Measurements from ENCODE around the gene TOMM20L.

Gene TOMM20L

DNA sequence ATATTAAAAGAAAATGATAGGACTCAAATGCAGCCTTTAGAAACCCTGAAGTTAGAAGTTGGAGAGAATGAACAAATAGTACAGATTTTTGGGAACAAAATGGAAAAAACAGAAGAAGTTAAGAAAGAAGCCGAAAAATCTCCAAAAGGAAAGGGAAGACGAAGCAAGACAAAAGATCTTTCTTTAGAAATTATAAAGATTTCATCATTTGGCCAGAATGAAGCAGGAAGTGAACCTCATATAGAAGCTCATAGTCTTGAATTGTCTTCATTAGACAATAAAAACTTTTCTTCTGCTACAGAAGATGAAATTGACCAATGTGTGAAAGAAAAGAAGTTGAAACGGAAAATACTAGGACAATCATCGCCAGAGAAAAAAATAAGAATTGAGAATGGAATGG is 31.4 kb upstream of the TOMM20L start:
- 91% methylated on average over 3 of the region's 4 CpGs for WGBS (ENCODE audit: insufficient coverage)
- ChIA-PET POLR2A (no interaction called here), CTCF (interaction anchor here (0.8 to 2.6 kb wide), 4 partner anchors 8 to 256 kb away, joined by 3 to 8 read pairs (median 3); no protein-coding TSS in a partner anchor)
- no peak overlapping the region for H3K27ac ChIP-seq (ENCODE audit: insufficient read depth in 1 of 2, low read depth in 1 of 2, low read length in 2 of 2, poor library complexity in 1 of 2, severe bottlenecking in 2 of 2)
- H3K9me3 ChIP-seq (ENCODE audit: control extremely low read depth in 1 of 5, control insufficient read depth in 4 of 5, insufficient read depth in 2 of 5, low read depth in 1 of 5, low read length in 4 of 5) = no peaks in the 10 kb centered on the region
- peaks cover 27 to 74% (median 44%) of the 10 kb centered on the region in 4 experiments for H3K36me3 ChIP-seq (ENCODE audit: control insufficient read depth in 4 of 4, insufficient read depth in 4 of 4, low read length in 3 of 4)
- DNase-seq = no peak
- no peaks in the 10 kb centered on the region for H3K4me1 ChIP-seq (ENCODE audit: control extremely low read depth in 1 of 4, control insufficient read depth in 4 of 4, insufficient read depth in 4 of 4, low read length in 3 of 4)
- no peak overlapping the region for H3K4me3 ChIP-seq (ENCODE audit: control insufficient read depth in 1 of 7, extremely low read depth in 1 of 7, insufficient read depth in 4 of 7, low read depth in 2 of 7, low read length in 6 of 7)
- no peaks in the 10 kb centered on the region for H3K27me3 ChIP-seq (replicated peaks in 2 of 5; ENCODE audit: control insufficient read depth in 4 of 5, insufficient read depth in 5 of 5, low read length in 4 of 5)

DNA sequence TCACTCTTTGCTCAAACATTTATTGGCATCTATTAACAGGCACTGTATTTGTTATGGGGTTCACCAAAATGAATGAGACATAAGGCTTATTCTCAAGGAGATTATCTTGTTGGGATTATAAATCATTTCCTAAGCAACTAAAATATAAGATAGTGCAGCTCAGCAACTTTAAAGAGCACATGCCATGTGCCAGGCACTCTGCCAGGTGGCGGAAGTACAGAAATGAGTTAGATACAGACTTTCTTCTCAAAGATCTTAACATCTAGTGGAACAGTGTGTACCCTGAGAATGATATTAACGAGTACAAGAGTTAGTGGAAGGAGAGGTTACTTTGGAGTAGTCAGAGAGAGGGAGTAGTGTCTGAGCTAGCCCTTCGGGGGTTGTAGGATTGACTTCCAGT is 28.4 kb upstream of the TOMM20L start:
- Histone ChIP-seq H3K9me3 (ENCODE audit: control extremely low read depth in 1 of 5, control insufficient read depth in 4 of 5, insufficient read depth in 2 of 5, low read depth in 1 of 5, low read length in 4 of 5) (no peaks in the 10 kb centered on the region), H3K27me3 (replicated peaks in 2 of 5; ENCODE audit: control insufficient read depth in 4 of 5, insufficient read depth in 5 of 5, low read length in 4 of 5) (no peaks in the 10 kb centered on the region), H3K4me1 (ENCODE audit: control extremely low read depth in 1 of 4, control insufficient read depth in 4 of 4, insufficient read depth in 4 of 4, low read length in 3 of 4) (no peaks in the 10 kb centered on the region), H3K27ac (ENCODE audit: insufficient read depth in 1 of 2, low read depth in 1 of 2, low read length in 2 of 2, poor library complexity in 1 of 2, severe bottlenecking in 2 of 2) (no peak overlapping the region), H3K36me3 (ENCODE audit: control insufficient read depth in 4 of 4, insufficient read depth in 4 of 4, low read length in 3 of 4) (peaks cover 29 to 70% (median 43%) of the 10 kb centered on the region in 4 experiments), H3K4me3 (ENCODE audit: control insufficient read depth in 1 of 7, extremely low read depth in 1 of 7, insufficient read depth in 4 of 7, low read depth in 2 of 7, low read length in 6 of 7) (no peak overlapping the region)
- DNase-seq = no peak
- POLR2A ChIA-PET = no interaction called here
- CTCF ChIA-PET = no interaction called here
- 100% methylated on average over 1 of the region's 3 CpGs for WGBS (ENCODE audit: insufficient coverage)

DNA sequence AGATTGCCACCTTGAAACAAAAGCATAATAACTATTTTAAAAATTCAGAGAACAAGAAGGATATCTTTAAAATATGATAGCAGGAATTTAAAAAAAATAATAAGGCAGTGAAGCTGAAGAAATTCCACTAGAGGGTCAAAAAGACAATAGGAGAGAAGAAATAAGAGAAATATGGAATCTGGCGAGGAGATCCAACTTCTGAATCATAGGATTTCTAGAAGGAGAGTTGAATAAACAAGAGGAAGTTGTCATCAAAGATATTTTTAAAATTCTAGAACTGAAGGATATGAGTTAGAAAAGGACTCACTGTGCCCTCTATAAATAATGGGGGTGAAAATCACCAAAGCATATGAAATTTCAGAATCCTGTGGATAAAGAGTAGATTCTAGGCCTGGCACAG is 26.8 kb upstream of the TOMM20L start:
- DNase-seq = no peak
- H3K27ac ChIP-seq (ENCODE audit: insufficient read depth in 1 of 2, low read depth in 1 of 2, low read length in 2 of 2, poor library complexity in 1 of 2, severe bottlenecking in 2 of 2) = no peak overlapping the region
- 100% methylated on average over 1 of the region's 1 CpG for WGBS (ENCODE audit: insufficient coverage)
- ChIA-PET POLR2A (no interaction called here), CTCF (interaction anchor here (3.1 kb wide), 1 partner anchor 11 kb away, joined by 7 read pairs; no protein-coding TSS in a partner anchor)
- H3K4me1 ChIP-seq (ENCODE audit: control extremely low read depth in 1 of 4, control insufficient read depth in 4 of 4, insufficient read depth in 4 of 4, low read length in 3 of 4) = no peaks in the 10 kb centered on the region
- H3K36me3 ChIP-seq (ENCODE audit: control insufficient read depth in 4 of 4, insufficient read depth in 4 of 4, low read length in 3 of 4) = peaks cover 31 to 71% (median 47%) of the 10 kb centered on the region in 4 experiments
- H3K4me3 ChIP-seq (ENCODE audit: control insufficient read depth in 1 of 7, extremely low read depth in 1 of 7, insufficient read depth in 4 of 7, low read depth in 2 of 7, low read length in 6 of 7) = no peak overlapping the region
- H3K9me3 ChIP-seq (ENCODE audit: control extremely low read depth in 1 of 5, control insufficient read depth in 4 of 5, insufficient read depth in 2 of 5, low read depth in 1 of 5, low read length in 4 of 5) = no peaks in the 10 kb centered on the region
- H3K27me3 ChIP-seq (replicated peaks in 2 of 5; ENCODE audit: control insufficient read depth in 4 of 5, insufficient read depth in 5 of 5, low read length in 4 of 5) = no peaks in the 10 kb centered on the region

DNA sequence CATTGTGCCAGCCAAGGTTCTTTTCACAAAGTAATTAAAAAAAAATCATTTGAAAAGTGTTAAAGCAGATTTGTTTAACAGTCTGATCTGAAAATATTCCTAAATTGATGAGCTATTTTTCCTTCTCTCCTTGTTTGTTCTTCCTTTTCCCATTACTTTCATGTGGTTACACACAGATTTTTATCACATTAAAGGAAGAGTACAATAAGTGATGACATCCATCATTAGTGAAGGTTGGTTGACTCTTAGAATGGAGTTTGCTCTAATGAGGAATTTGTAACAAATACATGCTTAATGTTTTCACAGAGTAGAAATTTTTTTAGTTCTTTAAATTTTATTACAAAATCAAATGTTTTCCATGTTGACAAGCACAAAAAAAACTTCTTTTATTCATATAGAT is 18.9 kb upstream of the TOMM20L start:
- no peak overlapping the region for H3K27ac ChIP-seq (ENCODE audit: insufficient read depth in 1 of 2, low read depth in 1 of 2, low read length in 2 of 2, poor library complexity in 1 of 2, severe bottlenecking in 2 of 2)
- no peaks in the 10 kb centered on the region for H3K27me3 ChIP-seq (replicated peaks in 2 of 5; ENCODE audit: control insufficient read depth in 4 of 5, insufficient read depth in 5 of 5, low read length in 4 of 5)
- H3K4me1 ChIP-seq (ENCODE audit: control extremely low read depth in 1 of 4, control insufficient read depth in 4 of 4, insufficient read depth in 4 of 4, low read length in 3 of 4) = no peaks in the 10 kb centered on the region
- no peak for DNase-seq
- no peaks in the 10 kb centered on the region for H3K9me3 ChIP-seq (ENCODE audit: control extremely low read depth in 1 of 5, control insufficient read depth in 4 of 5, insufficient read depth in 2 of 5, low read depth in 1 of 5, low read length in 4 of 5)
- H3K4me3 ChIP-seq (ENCODE audit: control insufficient read depth in 1 of 7, extremely low read depth in 1 of 7, insufficient read depth in 4 of 7, low read depth in 2 of 7, low read length in 6 of 7) = no peak overlapping the region
- POLR2A ChIA-PET = no interaction called here
- CTCF ChIA-PET = interaction anchor here (1.0 kb wide), 1 partner anchor 17 kb away, joined by 3 read pairs; no protein-coding TSS in a partner anchor
- peaks cover 10 to 38% (median 15%) of the 10 kb centered on the region in 4 experiments for H3K36me3 ChIP-seq (ENCODE audit: control insufficient read depth in 4 of 4, insufficient read depth in 4 of 4, low read length in 3 of 4)

DNA sequence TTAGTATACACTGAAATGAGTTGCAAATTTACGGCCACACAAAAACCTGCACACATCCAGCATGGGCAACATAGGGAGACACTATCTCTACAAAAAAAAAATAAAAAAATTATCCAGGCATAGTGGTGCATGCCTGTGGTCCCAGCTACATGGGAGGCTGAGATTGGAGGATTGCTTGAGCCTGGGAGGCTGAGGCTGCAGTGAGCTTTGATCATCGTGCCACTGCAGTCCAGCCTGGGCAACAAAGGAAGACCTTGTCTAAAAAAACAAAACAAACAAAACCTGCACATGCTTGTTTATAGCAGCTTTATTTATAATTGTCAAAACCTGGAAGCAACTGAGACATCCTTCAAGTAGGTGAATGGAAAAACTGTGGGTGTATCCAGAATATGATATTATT is 4.9 kb upstream of the TOMM20L start:
- 100% methylated on average over 1 of the region's 2 CpGs for WGBS (ENCODE audit: insufficient coverage)
- H3K9me3 ChIP-seq (ENCODE audit: control extremely low read depth in 1 of 5, control insufficient read depth in 4 of 5, insufficient read depth in 2 of 5, low read depth in 1 of 5, low read length in 4 of 5) = no peaks in the 10 kb centered on the region
- peaks cover 0 to 6% (median 4%) of the 10 kb centered on the region in 4 experiments for H3K4me1 ChIP-seq (ENCODE audit: control extremely low read depth in 1 of 4, control insufficient read depth in 4 of 4, insufficient read depth in 4 of 4, low read length in 3 of 4)
- H3K27ac ChIP-seq (ENCODE audit: insufficient read depth in 1 of 2, low read depth in 1 of 2, low read length in 2 of 2, poor library complexity in 1 of 2, severe bottlenecking in 2 of 2) = no peak overlapping the region
- DNase-seq = no peak
- H3K4me3 ChIP-seq (ENCODE audit: control insufficient read depth in 1 of 7, extremely low read depth in 1 of 7, insufficient read depth in 4 of 7, low read depth in 2 of 7, low read length in 6 of 7) = no peak overlapping the region
- H3K27me3 ChIP-seq (replicated peaks in 2 of 5; ENCODE audit: control insufficient read depth in 4 of 5, insufficient read depth in 5 of 5, low read length in 4 of 5) = no peaks in the 10 kb centered on the region
- peaks cover 0 to 3% (median 0%) of the 10 kb centered on the region in 4 experiments for H3K36me3 ChIP-seq (ENCODE audit: control insufficient read depth in 4 of 4, insufficient read depth in 4 of 4, low read length in 3 of 4)
- POLR2A ChIA-PET = no interaction called here
- CTCF ChIA-PET = interaction anchor here (0.6 to 1.1 kb wide), 3 partner anchors 11 to 44 kb away, joined by 3 to 4 read pairs (median 3); no protein-coding TSS in a partner anchor

DNA sequence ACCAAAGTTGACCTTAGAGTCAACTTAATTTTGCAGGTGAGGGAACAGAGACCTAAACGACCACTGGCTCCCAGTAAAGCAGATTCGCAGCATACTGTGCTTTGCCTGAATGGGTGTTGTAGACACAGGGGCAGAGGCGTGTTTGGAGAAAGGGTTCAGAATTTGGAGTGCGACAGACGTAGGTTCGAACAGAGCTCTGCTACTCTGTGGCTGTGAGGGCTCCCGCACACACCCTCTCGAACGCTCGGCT is 243 bp upstream of the TOMM20L start:
- POLR2A ChIA-PET = no interaction called here
- Histone ChIP-seq H3K4me3 (ENCODE audit: control insufficient read depth in 1 of 7, extremely low read depth in 1 of 7, insufficient read depth in 4 of 7, low read depth in 2 of 7, low read length in 6 of 7) (peak overlapping the region; percentile 41 to 85 (median 67)), H3K27ac (ENCODE audit: insufficient read depth in 1 of 2, low read depth in 1 of 2, low read length in 2 of 2, poor library complexity in 1 of 2, severe bottlenecking in 2 of 2) (no peak overlapping the region), H3K9me3 (ENCODE audit: control extremely low read depth in 1 of 5, control insufficient read depth in 4 of 5, insufficient read depth in 2 of 5, low read depth in 1 of 5, low read length in 4 of 5) (no peaks in the 10 kb centered on the region), H3K36me3 (ENCODE audit: control insufficient read depth in 4 of 4, insufficient read depth in 4 of 4, low read length in 3 of 4) (no peaks in the 10 kb centered on the region), H3K27me3 (replicated peaks in 2 of 5; ENCODE audit: control insufficient read depth in 4 of 5, insufficient read depth in 5 of 5, low read length in 4 of 5) (no peaks in the 10 kb centered on the region), H3K4me1 (ENCODE audit: control extremely low read depth in 1 of 4, control insufficient read depth in 4 of 4, insufficient read depth in 4 of 4, low read length in 3 of 4) (peaks cover 0 to 14% (median 11%) of the 10 kb centered on the region in 4 experiments)
- CTCF ChIA-PET = interaction anchor here (0.8 to 3.6 kb wide), 8 partner anchors 14 to 286 kb away, joined by 3 to 19 read pairs (median 4); partner anchors contain the start of genes KIAA0586 and TIMM9
- WGBS (ENCODE audit: insufficient coverage) = 15% methylated on average over 10 of the region's 10 CpGs
- no peak for DNase-seq

DNA sequence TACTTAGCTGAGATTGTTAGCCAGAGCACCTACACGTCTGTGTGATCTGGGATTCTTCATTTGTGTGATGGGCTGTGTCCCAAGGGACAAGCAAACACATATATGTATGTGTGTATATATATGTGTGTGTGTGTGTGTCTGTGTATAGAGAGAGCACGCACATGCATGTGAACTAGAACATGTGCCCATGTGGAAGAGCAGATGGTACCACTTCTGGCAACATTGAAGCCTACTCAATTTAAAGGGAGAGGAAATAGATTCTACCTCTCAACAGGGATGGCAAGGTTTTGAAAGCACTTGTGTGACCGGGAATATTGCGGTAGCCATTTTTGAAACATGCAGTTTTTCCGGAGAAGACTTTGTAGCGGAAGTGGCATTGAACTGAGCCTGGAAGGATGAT is 1.4 kb downstream of the TOMM20L start:
- H3K4me3 ChIP-seq (ENCODE audit: control insufficient read depth in 1 of 7, extremely low read depth in 1 of 7, insufficient read depth in 4 of 7, low read depth in 2 of 7, low read length in 6 of 7) = no peak overlapping the region
- no peak overlapping the region for H3K27ac ChIP-seq (ENCODE audit: insufficient read depth in 1 of 2, low read depth in 1 of 2, low read length in 2 of 2, poor library complexity in 1 of 2, severe bottlenecking in 2 of 2)
- no peak for DNase-seq
- ChIA-PET POLR2A (no interaction called here), CTCF (interaction anchor here (2.7 to 3.6 kb wide), 2 partner anchors 15 to 29 kb away, joined by 9 to 19 read pairs; partner anchors contain the start of genes KIAA0586 and TIMM9)
- 100% methylated on average over 6 of the region's 6 CpGs for WGBS (ENCODE audit: insufficient coverage)
- H3K4me1 ChIP-seq (ENCODE audit: control extremely low read depth in 1 of 4, control insufficient read depth in 4 of 4, insufficient read depth in 4 of 4, low read length in 3 of 4) = peaks cover 0 to 14% (median 11%) of the 10 kb centered on the region in 4 experiments
- H3K27me3 ChIP-seq (replicated peaks in 2 of 5; ENCODE audit: control insufficient read depth in 4 of 5, insufficient read depth in 5 of 5, low read length in 4 of 5) = no peaks in the 10 kb centered on the region
- no peaks in the 10 kb centered on the region for H3K36me3 ChIP-seq (ENCODE audit: control insufficient read depth in 4 of 4, insufficient read depth in 4 of 4, low read length in 3 of 4)
- H3K9me3 ChIP-seq (ENCODE audit: control extremely low read depth in 1 of 5, control insufficient read depth in 4 of 5, insufficient read depth in 2 of 5, low read depth in 1 of 5, low read length in 4 of 5) = no peaks in the 10 kb centered on the region

All from common myeloid progenitor, CD34-positive (primary cell).